SHP77 treated with DMSO at 0.1 percent for 48 hours (cell line): ENCODE results near the gene IRF2.
"Not testable (repeated sequence)": the region's sequence is repeated elsewhere in the genome, so short reads cannot be mapped to it uniquely, and the experiment has no call there.

Experiments used
- DNase-seq: peaks from one replicate; lab custom pipeline; 2025; lab: John Stamatoyannopoulos, UW

Gene IRF2

GRCh38 chr4:184389978-184390900 is 84.1 kb downstream of the IRF2 start:
- DNase-seq: no peak

- DNase-seq: no peak
Observed at GRCh38 chr4:184388106-184388505, 86.2 kb downstream of the IRF2 start.

DNA sequence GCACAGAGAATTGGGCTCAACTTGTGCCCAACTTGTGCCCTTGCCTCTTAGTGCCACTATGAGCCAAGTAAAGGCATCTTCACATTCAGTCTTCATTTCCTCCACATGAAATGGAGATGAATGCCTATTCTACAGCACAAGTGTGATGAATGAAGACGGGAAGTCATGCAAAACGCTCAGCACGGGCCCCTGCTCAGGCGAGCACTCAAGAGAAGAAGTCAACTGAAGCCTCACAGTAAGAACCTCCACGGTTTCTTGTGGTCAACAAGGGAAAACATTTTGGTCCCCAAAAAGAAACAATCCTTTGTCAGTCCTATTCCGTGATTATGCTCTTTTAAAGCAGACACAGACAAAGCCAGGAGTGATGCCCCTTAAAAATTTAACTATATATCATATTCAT is 87.0 kb downstream of the IRF2 start:
- DNase-seq: no peak

- no peak for DNase-seq
Observed at GRCh38 chr4:184386271-184386781, 88.0 kb downstream of the IRF2 start.

- DNase-seq: no peak
Observed at GRCh38 chr4:184385705-184386141, 88.6 kb downstream of the IRF2 start.

GRCh38 chr4:184384810-184385557 is 89.4 kb downstream of the IRF2 start:
- no peak for DNase-seq

DNA sequence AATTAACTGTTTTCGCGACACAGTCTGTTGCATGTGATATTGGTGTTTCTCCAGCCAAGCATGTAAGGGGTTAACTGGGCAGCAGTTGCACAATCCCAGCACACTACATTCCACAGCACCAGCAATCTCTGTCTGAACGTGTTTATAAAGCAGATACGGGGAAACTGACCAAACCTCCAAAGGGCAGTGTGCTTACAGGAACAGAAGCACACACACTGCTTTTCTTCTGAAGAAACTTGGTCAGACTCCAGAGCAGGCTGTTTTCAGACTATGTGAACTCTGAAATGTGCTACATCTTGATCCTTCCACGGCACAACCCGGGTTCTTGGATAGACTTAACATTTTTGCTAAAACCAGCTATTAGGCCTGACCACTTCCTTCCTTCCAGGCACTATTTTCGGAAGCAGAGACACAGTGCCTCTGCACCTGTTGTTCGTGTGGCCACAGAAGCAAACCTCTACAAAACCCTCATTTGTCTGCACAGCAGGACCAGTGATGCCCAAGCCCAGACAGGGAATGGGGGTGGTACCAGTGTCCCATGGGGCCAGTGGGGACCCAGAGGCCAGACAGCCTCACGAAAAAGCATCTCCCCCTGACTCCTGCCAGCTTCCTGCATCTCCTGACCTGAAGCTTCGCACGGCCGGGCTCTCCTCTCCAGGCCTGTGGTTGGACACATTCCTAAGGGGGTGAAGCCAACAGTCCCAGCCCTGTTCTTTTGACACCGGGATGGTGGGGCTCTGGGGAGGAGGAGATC is 90.1 kb downstream of the IRF2 start:
- DNase-seq: no peak

DNA sequence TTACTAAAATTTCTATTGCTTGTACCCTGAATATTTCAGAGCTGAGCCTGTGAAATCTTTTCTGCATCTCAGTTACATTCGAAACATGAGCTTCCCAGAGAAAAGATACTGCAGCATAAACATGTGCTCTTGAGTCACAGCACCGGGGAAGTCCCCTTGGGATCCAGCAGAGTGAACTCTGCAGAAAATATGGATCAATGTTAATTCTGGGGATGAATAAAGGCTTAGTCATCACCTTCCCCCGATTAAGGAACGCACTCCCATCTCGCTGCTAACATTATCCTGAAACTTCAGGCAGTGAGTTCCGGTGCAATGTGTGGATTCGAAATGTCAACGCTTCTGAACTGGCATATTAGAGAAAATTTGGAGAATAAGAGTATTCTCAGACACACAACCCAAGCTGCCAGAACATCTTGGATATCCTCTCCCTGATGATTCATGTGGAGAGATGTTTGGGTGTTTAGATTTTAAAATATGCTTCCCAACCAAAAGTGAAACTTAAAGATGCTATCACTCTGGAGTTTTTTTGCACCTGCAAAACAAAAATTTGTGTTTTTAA is 90.8 kb downstream of the IRF2 start:
- no peak for DNase-seq

GRCh38 chr4:184382189-184382846 is 92.0 kb downstream of the IRF2 start:
- DNase-seq: peak; percentile 6

DNA sequence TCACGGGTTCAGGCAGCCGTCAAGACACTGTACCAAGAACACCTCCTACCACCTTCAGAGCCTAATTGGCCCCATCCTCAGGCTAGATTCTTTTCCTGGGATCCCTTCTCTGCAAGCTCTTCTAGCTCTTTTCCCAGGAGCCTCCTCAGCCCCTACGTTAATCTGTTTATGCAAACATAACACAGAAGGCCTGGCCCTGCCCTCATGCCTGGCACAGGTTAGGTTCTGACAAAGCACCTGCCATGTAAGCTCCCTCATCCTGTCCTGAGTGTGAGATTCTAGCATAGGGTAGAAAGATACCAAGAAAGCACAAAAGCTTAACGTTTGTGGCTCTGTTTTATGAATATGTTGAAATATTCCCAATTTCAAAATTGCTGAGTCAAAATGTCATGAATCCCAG is 93.6 kb downstream of the IRF2 start:
- DNase-seq: no peak

DNA sequence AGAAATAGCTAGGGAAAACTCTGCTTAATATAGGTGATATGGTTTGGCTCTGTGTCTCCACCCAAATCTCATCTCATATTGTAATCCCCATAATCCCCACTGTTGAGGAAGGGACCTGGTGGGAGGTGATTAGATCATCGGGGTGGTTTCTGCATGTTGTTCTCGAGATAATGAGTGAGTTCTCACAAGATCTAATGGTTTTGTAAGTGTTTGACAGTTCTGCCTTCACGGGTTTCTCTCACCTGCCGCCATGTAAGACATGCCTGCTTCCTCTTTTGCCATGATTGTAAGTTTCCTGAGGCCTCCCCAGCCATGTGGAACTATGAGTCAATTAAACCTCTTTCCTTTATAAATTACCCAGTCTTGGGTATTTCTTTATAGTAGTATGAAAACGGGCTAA is 94.1 kb downstream of the IRF2 start:
- DNase-seq: not testable (repeated sequence)

DNA sequence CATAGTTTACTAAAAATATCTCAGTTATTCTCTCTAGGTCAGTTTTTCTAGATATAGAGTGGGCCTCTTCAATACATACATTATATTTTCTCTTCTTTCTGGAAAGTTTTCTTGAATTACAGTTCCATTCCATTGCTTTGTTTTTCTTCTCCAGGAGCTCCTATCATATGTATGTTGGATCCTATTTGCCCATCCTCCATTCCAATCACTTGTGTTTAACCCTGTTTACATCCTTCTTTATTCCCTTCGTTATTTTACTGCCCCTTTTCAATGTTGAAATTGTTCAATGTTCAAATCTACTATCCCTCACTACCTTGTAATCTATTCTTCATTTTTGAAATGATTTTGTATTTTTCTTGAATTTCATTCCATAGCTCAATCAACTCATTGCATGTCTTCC is 97.4 kb downstream of the IRF2 start:
- DNase-seq: no peak

- no peak for DNase-seq
Observed at GRCh38 chr4:184376126-184376838, 98.1 kb downstream of the IRF2 start.

DNA sequence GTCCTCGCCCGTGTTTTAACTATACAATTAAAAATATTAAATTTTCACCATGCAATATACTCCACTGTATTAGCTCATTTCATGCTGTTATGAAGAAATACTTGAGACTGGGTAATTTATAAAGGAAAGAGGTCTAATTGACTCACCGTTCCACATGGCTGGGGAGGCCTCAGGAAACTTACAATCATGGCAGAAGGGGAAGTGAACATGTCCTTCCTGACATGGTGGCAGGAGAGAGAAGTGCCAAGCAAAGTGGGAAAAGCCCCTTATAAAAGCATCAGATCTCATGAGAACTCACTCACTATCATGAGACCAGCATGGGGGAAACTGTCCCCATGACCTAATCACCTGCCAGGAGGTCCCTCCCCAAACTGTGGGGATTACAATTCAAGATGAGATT is 98.7 kb downstream of the IRF2 start:
- not testable (repeated sequence) for DNase-seq

DNA sequence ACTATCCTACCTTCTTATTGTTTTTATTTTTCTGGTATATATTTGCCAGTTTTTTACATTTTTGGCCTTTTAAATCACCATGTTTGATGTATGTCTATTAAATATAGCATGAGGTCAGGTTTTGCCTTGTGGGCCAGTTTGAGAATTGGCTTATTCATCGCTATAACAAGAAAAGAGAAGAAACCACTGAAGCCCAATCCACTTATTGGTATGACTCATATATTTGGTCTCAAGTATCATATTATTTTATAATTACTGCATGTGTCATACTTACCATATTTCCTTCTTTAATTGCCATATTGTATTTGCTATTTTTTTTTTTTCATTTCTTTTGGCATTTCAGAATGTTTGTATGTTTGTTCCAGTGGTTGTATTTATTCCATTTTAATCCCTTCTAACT is 99.3 kb downstream of the IRF2 start:
- no peak for DNase-seq

DNA sequence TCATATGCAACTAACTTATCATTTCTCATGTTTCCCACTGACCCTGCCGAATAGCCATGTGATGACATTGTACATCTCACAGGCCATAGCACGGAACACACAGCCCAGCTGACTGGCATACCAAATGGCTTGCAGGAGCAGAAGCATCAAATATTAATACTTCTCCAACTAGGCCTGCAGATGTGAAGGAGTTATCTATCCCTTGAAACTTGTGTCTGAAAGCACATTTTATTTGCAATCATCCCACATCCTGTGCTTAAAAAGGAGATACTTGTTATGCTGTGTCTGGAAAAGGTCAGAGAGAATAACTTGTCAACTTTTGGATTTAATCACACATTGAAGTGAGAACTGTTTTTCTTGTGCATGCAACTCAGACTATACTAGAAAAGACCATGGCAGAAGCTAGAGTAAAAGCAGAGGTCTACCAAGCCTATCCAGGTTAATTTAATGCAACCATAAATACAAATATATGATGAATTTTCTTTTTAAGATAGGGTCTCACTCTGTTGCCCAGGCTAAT is 100.4 kb downstream of the IRF2 start:
- no peak for DNase-seq

DNA sequence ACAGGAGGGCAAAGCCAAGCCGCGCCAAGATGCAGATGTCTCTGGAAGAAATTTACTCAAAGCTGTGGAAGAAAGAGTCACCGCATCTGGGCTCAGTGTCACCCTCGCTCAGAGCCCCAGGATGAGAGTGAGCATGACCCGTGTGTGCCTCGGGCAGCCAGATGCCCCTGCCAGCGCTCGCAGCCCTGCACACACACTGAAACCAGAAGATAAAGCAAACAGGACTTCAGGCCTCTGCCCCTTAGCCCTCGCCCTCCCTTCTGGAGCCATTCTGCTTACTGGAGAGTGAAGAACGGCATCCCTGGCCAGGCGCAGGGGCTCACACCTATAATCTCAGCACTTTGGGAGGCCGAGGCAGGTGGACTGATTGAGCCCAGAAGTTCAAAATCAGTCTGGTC is 103.0 kb downstream of the IRF2 start:
- DNase-seq: no peak

DNA sequence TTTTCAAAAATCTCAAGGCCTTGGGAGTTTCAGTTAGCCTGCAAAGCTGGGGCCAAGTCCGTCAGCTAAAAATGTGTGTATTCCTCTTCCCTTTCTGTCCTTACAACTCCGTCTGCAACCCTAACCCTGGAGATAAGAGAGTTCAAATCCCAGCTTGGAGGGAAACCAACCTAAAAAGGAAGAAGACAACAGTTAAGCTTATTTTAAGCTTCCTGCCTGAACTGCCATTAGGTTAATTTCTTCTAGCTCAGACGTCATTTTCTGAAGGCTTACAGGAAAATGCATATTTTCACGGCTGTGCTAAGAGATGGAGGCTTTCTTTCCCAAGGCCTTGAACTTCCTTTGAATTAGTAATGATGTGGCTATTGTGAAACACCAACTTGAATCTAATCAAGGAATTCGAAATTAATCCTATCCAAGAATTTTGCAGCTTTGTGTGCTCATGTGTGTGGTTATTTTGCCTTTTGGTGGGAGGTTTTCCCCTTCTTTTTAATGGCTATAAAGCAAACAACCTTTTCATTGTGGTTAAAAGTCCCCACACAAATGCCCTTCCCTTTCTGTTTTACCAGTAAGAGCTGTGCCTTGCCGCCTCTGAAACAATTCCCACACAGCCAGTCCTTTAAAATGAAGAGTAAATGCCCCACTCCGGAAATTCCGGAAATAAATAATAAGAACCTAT is 103.5 kb downstream of the IRF2 start:
- DNase-seq: no peak

GRCh38 chr4:184369871-184370270 is 104.5 kb downstream of the IRF2 start:
- DNase-seq: no peak

GRCh38 chr4:184368731-184369130 is 105.6 kb downstream of the IRF2 start:
- no peak for DNase-seq
